GM23338 (cell line): ENCODE measurements around the gene APOL6. TPM values are rescaled to one million over a fixed set of nuclear protein-coding genes. Genes with fewer than 3 reads are reported as not detected.

Experiments
- ATAC-seq: fragments of 200-7000 bp; cut with Tn5 transposase; 3 replicates; pipeline ENCODE4 v1.9.1; 2020
- DNase-seq: peaks from one replicate; pipeline ENCODE4 v3.0.0-alpha.2; 2015; ENCODE audit warnings: low spot score
- H2AFZ ChIP-seq: fragments of 200-600 bp; sonication (generic); 2 replicates; pipeline ENCODE4 v1.8.0; 2016; ENCODE audit warnings: antibody characterized with exemption, mild to moderate bottlenecking, moderate library complexity
- H3F3A ChIP-seq: fragments of 200-600 bp; sonication (generic); replicated peaks from 2 replicates; pipeline ENCODE4 v1.8.0; 2017; ENCODE audit warnings: antibody characterized with exemption, mixed run types, low read depth
- H3K27ac ChIP-seq: fragments of 200-600 bp; sonication (generic); 2 replicates; pipeline ENCODE4 v1.6.1; 2016; ENCODE audit warnings: low read depth
- H3K27me3 ChIP-seq: fragments of 200-600 bp; sonication (generic); 2 replicates; pipeline ENCODE4 v1.8.0; 2016; ENCODE audit warnings: mild to moderate bottlenecking, mixed run types, moderate library complexity; ENCODE audit not compliant: insufficient read depth
- H3K36me3 ChIP-seq: fragments of 200-600 bp; sonication (generic); 2 replicates; pipeline ENCODE4 v1.8.0; 2016; ENCODE audit warnings: mild to moderate bottlenecking; ENCODE audit not compliant: insufficient read depth
- H3K4me1 ChIP-seq: fragments of 200-600 bp; sonication (generic); 2 replicates; pipeline ENCODE4 v1.8.0; 2016; ENCODE audit warnings: mild to moderate bottlenecking, moderate library complexity; ENCODE audit not compliant: insufficient read depth
- H3K4me2 ChIP-seq: fragments of 200-600 bp; sonication (generic); 2 replicates; pipeline ENCODE4 v1.7.1; 2017; ENCODE audit warnings: mixed run types
- H3K4me3 ChIP-seq: fragments of 200-600 bp; sonication (generic); 2 replicates; pipeline ENCODE4 v1.6.1; 2016; ENCODE audit warnings: mixed run types
- H3K79me2 ChIP-seq: fragments of 200-600 bp; sonication (generic); replicated peaks from 2 replicates; pipeline ENCODE4 v1.8.0; 2017; ENCODE audit warnings: mild to moderate bottlenecking; ENCODE audit not compliant: insufficient read depth
- H3K9me2 ChIP-seq: fragments of 200-600 bp; sonication (generic); 2 replicates; pipeline ENCODE4 v1.8.0; 2017; ENCODE audit not compliant: insufficient read depth
- H4K20me1 ChIP-seq: fragments of 200-600 bp; sonication (generic); replicated peaks from 2 replicates; pipeline ENCODE4 v1.8.0; 2017; ENCODE audit warnings: mild to moderate bottlenecking; ENCODE audit not compliant: insufficient read depth
- H3K27ac Mint-ChIP-seq: 2 replicates; pipeline ENCODE4 v1.8.0; 2020; ENCODE audit warnings: inconsistent platforms, mild to moderate bottlenecking, moderate library complexity, mixed read lengths
- H3K27me3 Mint-ChIP-seq: 3 replicates; pipeline ENCODE4 v1.8.0; 2022; ENCODE audit warnings: low read depth, mild to moderate bottlenecking, moderate library complexity, mixed read lengths, inconsistent platforms; ENCODE audit not compliant: insufficient read depth, poor library complexity
- H3K36me3 Mint-ChIP-seq: 3 replicates; pipeline ENCODE4 v1.8.0; 2021; ENCODE audit warnings: low read depth, mild to moderate bottlenecking, inconsistent platforms, moderate library complexity, mixed read lengths
- H3K4me1 Mint-ChIP-seq: 3 replicates; pipeline ENCODE4 v1.8.0; 2020; ENCODE audit warnings: mild to moderate bottlenecking, inconsistent platforms, mixed read lengths
- H3K4me3 Mint-ChIP-seq: 3 replicates; pipeline ENCODE4 v1.8.0; 2021; ENCODE audit warnings: moderate library complexity, mild to moderate bottlenecking, inconsistent platforms, mixed read lengths
- H3K9me3 Mint-ChIP-seq: 3 replicates; pipeline ENCODE4 v1.8.0; 2020; ENCODE audit warnings: moderate library complexity, mild to moderate bottlenecking, inconsistent platforms, mixed read lengths
- CREB1 ChIP-seq: fragments of 250-450 bp; sonication (Bioruptor Pico); IDR thresholded peaks from 2 replicates; pipeline ENCODE4 v1.5.0; 2020; ENCODE audit warnings: low read depth, mild to moderate bottlenecking, moderate library complexity
- CTCF ChIP-seq, 2 experiments: fragments of 200-600 bp in 1 of 2; sonication (generic) in 1 of 2; conservative IDR thresholded peaks; 2 replicates each; pipeline versions ENCODE4 v1.5.1 to v1.6.1; 2016 to 2017; ENCODE audit warnings: antibody characterized with exemption in 2 of 2, low read depth in 2 of 2, mild to moderate bottlenecking in 2 of 2, moderate library complexity in 1 of 2
- EZH2phosphoT487 ChIP-seq: fragments of 200-600 bp; sonication (generic); IDR thresholded peaks from one replicate; pipeline ENCODE4 v1.8.1; 2018; ENCODE audit warnings: antibody characterized with exemption; ENCODE audit not compliant: unreplicated experiment
- JUNB ChIP-seq: IDR thresholded peaks from one replicate; pipeline ENCODE4 v1.6.1; 2016; ENCODE audit warnings: antibody characterized with exemption; ENCODE audit not compliant: unreplicated experiment
- POLR2AphosphoS5 ChIP-seq: IDR thresholded peaks from 2 replicates; pipeline ENCODE4 v1.6.1; 2016; ENCODE audit warnings: antibody characterized with exemption, low read depth
- STAT1 ChIP-seq: IDR thresholded peaks from one replicate; pipeline ENCODE4 v1.6.1; 2016; ENCODE audit warnings: antibody characterized with exemption; ENCODE audit not compliant: unreplicated experiment
- ZNF114 ChIP-seq: fragments of 250-450 bp; sonication (Bioruptor Pico); IDR thresholded peaks from 2 replicates; pipeline ENCODE4 v1.5.0; 2020; ENCODE audit warnings: mild to moderate bottlenecking, moderate library complexity
- ZNF331 ChIP-seq: fragments of 250-450 bp; sonication (Bioruptor Pico); IDR thresholded peaks from 2 replicates; pipeline ENCODE4 v1.5.0; 2020; ENCODE audit warnings: low read depth, mild to moderate bottlenecking, moderate library complexity
- ZNF462 ChIP-seq: fragments of 250-450 bp; sonication (Bioruptor Pico); IDR thresholded peaks from 2 replicates; pipeline ENCODE4 v1.5.0; 2020; ENCODE audit warnings: mild to moderate bottlenecking, moderate library complexity
- polyA plus RNA-seq: library from polyadenylated mRNA; unstranded; fragments of >200 nt; fragmentation: Nextera tagmentation; extraction: Ambion mirVana; gene quantifications from 2 replicates; pipeline ENCODE4 v1.2.1, GENCODE V29; 2016
- total RNA-seq: library from RNA; depleted of rRNA; stranded (reverse); fragments of >200 nt; shearing (Covaris generic); gene quantifications from 2 replicates; pipeline ENCODE4 v1.2.3, GENCODE V29; 2014

Gene APOL6
- total and polyA plus RNA-seq, 2 experiments from 2014 or later = 0.10 to 0.14 TPM

GRCh38 chr22:35638001-35638400 is 10.2 kb upstream of the APOL6 start (continued):
- TF ChIP-seq ZNF462 (CRISPR knock-in tag) (no peak), ZNF114 (CRISPR knock-in tag) (no peak), STAT1 (no peak)

GRCh38 chr22:35638410-35638809 is 9.8 kb upstream of the APOL6 start:
- Histone ChIP-seq H4K20me1 (no peaks in the 10 kb centered on the region), H3K27me3 (no peaks in the 10 kb centered on the region), H3K4me3 (no peak overlapping the region), H3K4me1 (no peaks in the 10 kb centered on the region; the same call in none of the 2 replicates), H3K9me2 (peaks cover 3% of the 10 kb centered on the region; the same call in 1 of the 2 replicates), H3F3A (no peaks in the 10 kb centered on the region), H3K79me2 (no peaks in the 10 kb centered on the region), H2AFZ (peak overlapping the region; percentile 84), H3K36me3 (no peaks in the 10 kb centered on the region), H3K27ac (no peak overlapping the region), H3K4me2 (no peak overlapping the region)
- peak overlapping the region; percentile 32; the same call in 1 of the 2 replicates for H3K27ac Mint-ChIP-seq
- peaks cover 7% of the 10 kb centered on the region for H3K27me3 Mint-ChIP-seq
- no peaks in the 10 kb centered on the region for H3K36me3 Mint-ChIP-seq
- DNase-seq (no peak), ATAC-seq (no peak)
- H3K9me3 Mint-ChIP-seq = peaks cover 2% of the 10 kb centered on the region; the same call in 2 of the 3 replicates
- H3K4me3 Mint-ChIP-seq = no peak overlapping the region; the same call in 2 of the 3 replicates
- peaks cover 23% of the 10 kb centered on the region for H3K4me1 Mint-ChIP-seq
- TF ChIP-seq POLR2AphosphoS5 = no peak
- no peak for TF ChIP-seq CREB1 (CRISPR knock-in tag)
- no peak for TF ChIP-seq STAT1
- TF ChIP-seq EZH2phosphoT487 = no peak
- TF ChIP-seq CTCF (conservative IDR thresholded peaks at IDR 0.05; ENCODE audit: low read depth in 2 of 2) = no peak
- no peak for TF ChIP-seq JUNB
- TF ChIP-seq ZNF114 (CRISPR knock-in tag) = no peak
- no peak for TF ChIP-seq ZNF331 (CRISPR knock-in tag)
